Thymus (tissue), 11 donors: ENCODE results near the gene SLC26A5. TPM values are rescaled to one million over a fixed set of nuclear protein-coding genes. Genes with fewer than 3 reads are reported as not detected.

Experiments used
- DNase-seq, 9 donors: peaks; one replicate each; pipeline ENCODE4 v3.0.0-alpha.2; 2013; ENCODE audit warnings: low spot score in 9 of 9, low read depth in 6 of 9, missing footprints in 1 of 9
- H3K27ac ChIP-seq, 2 donors: one replicate each; pipeline ENCODE4 v1.5.1; 2013; ENCODE audit warnings: control low read depth in 1 of 2, low read depth in 1 of 2, low read length in 1 of 2, mild to moderate bottlenecking in 1 of 2, moderate library complexity in 1 of 2
- H3K27me3 ChIP-seq, 2 donors: one replicate each; pipeline ENCODE4 v1.5.1; 2013; ENCODE audit warnings: low read length in 1 of 2; ENCODE audit not compliant: control insufficient read depth in 2 of 2, insufficient read depth in 1 of 2
- H3K36me3 ChIP-seq, 2 donors: one replicate each; pipeline ENCODE4 v1.5.1; 2013; ENCODE audit warnings: low read length in 1 of 2, mild to moderate bottlenecking in 1 of 2, moderate library complexity in 1 of 2; ENCODE audit not compliant: control insufficient read depth in 2 of 2, insufficient read depth in 2 of 2
- H3K4me1 ChIP-seq, 2 donors: one replicate each; pipeline ENCODE4 v1.5.1; 2013; ENCODE audit warnings: low read length in 2 of 2; ENCODE audit not compliant: control insufficient read depth in 2 of 2, insufficient read depth in 2 of 2
- H3K4me3 ChIP-seq, 2 donors: one replicate each; pipeline ENCODE4 v1.5.1; 2013; ENCODE audit warnings: low read length in 2 of 2, control low read depth in 1 of 2, mild to moderate bottlenecking in 1 of 2
- H3K9me3 ChIP-seq, 2 donors: one replicate each; pipeline ENCODE4 v1.5.1; 2013; ENCODE audit warnings: low read length in 1 of 2, mild to moderate bottlenecking in 1 of 2; ENCODE audit not compliant: control insufficient read depth in 2 of 2, insufficient read depth in 1 of 2
- WGBS: extraction: QIAGEN DNeasy Blood & Tissue Kit; methylation state at CpG from one replicate; pipeline ENCODE4 v1.1.7; 2013; 5-methylcytosine and 5-hydroxymethylcytosine counted together
- polyA plus RNA-seq: library from polyadenylated mRNA; stranded (reverse); fragments of 200-250 nt; gene quantifications from one replicate; pipeline ENCODE4 v1.2.3, GENCODE V29; 2013
- total RNA-seq: library from RNA; stranded (reverse); fragments of 120-200 nt; gene quantifications from one replicate; pipeline ENCODE4 v1.2.4, GENCODE V29; 2013
- donor health status: healthy.

The SLC26A5 gene
- total and polyA plus RNA-seq, 2 donors: 0.05 to 0.07 TPM

- Histone ChIP-seq H3K4me3 (no peak overlapping the region), H3K9me3 (no peaks in the 10 kb centered on the region), H3K36me3 (no peaks in the 10 kb centered on the region), H3K27me3 (peaks cover 26 to 52% of the 10 kb centered on the region in 2 donors), H3K4me1 (peaks cover 0 to 7% of the 10 kb centered on the region in 2 donors), H3K27ac (no peak overlapping the region)
- 17% methylated on average over 17 of the region's 17 CpGs for WGBS
- DNase-seq: peak in 5 of 9 donors; percentile 4 to 40 (median 15)
Measured at GRCh38 chr7:103447073-103447960, 1.3 kb upstream of the SLC26A5 start.

- H3K4me3 ChIP-seq: peak overlapping the region in 1 of 2 donors; percentile 19
- H3K36me3 ChIP-seq: no peaks in the 10 kb centered on the region
- WGBS: 6% methylated on average over 48 of the region's 48 CpGs
- no peaks in the 10 kb centered on the region for H3K9me3 ChIP-seq
- peak in 1 of 9 donors; percentile 1 for DNase-seq
- H3K27me3 ChIP-seq: peaks cover 26 to 57% of the 10 kb centered on the region in 2 donors
- peaks cover 0 to 7% of the 10 kb centered on the region in 2 donors for H3K4me1 ChIP-seq
- no peak overlapping the region for H3K27ac ChIP-seq
Measured at GRCh38 chr7:103445228-103446048, 569 bp downstream of the SLC26A5 start.

DNA sequence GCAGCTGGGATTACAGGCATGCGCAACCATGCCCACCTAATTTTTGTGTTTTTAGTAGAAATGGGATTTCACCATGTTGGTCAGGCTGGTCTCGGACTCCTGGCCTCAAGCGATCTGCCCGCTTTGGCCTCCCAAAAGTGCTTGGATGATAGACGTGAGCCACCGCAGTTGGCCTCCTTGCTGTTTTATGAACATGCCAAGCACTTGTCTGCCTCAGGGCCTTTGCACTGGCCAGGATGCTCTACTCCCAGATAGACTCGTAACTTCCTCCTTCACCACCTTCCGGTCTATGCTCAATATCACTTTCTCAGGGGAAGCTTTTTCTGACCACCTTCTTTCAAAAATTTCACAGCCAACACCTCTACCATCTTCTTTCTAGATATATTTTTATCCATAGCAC lies 6.3 kb downstream of the SLC26A5 start:
- no peaks in the 10 kb centered on the region for H3K9me3 ChIP-seq
- peaks cover 0 to 29% of the 10 kb centered on the region in 2 donors for H3K27me3 ChIP-seq
- no peak overlapping the region for H3K27ac ChIP-seq
- no peak for DNase-seq
- no peaks in the 10 kb centered on the region for H3K4me1 ChIP-seq
- no peak overlapping the region for H3K4me3 ChIP-seq
- no peaks in the 10 kb centered on the region for H3K36me3 ChIP-seq
- whole genome bisulfite sequencing: 97% methylated on average over 8 of the region's 8 CpGs

DNA sequence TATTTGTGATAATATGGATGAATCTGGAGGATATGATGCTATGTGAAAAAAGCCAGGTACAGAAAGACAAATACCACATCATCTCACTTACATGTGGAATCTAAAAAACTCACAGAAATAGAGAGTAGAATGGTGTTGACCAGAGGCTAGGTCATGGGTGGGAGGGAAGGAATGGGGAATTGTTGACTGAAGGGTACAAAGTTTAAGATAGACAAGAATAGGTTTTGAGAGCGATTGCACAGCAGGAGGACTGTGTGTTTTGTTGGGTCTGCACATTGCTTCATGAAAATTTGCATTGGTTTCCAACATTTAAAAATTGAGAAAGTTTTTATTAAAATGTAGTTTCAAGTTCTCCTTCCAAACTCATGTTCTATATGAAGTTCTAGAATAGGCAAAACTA lies 8.4 kb downstream of the SLC26A5 start:
- Histone ChIP-seq H3K4me3 (no peak overlapping the region), H3K9me3 (no peaks in the 10 kb centered on the region), H3K36me3 (no peaks in the 10 kb centered on the region), H3K27ac (no peak overlapping the region), H3K4me1 (no peaks in the 10 kb centered on the region), H3K27me3 (peaks cover 0 to 9% of the 10 kb centered on the region in 2 donors)
- no peak for DNase-seq
- WGBS: 39% methylated on average over 1 of the region's 1 CpG

DNA sequence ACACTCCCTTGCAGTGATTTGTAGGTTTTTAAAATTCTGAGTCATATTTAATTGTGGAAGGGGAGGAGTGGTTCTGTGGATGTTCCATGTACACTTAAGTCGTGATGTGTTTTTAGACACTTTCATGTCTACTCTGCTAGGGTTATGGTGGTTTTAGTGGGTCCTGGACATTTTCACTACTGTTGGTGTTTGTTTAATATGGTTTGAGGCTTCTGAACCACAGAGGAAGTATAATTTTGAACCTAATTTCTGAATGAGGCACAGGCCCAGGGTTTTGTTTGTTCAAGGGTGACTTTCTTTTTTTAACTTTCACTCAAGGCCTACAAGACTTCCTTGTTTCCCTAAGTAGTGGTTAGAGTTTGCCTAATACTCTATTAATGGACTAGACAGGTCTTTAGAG lies 13.3 kb downstream of the SLC26A5 start:
- WGBS: 3% methylated on average over 1 of the region's 1 CpG
- H3K4me3 ChIP-seq: no peak overlapping the region
- H3K36me3 ChIP-seq: no peaks in the 10 kb centered on the region
- H3K4me1 ChIP-seq: no peaks in the 10 kb centered on the region
- DNase-seq: peak in 1 of 9 donors; percentile 7
- peaks cover 0 to 3% of the 10 kb centered on the region in 2 donors for H3K27me3 ChIP-seq
- H3K27ac ChIP-seq: no peak overlapping the region
- no peaks in the 10 kb centered on the region for H3K9me3 ChIP-seq

DNA sequence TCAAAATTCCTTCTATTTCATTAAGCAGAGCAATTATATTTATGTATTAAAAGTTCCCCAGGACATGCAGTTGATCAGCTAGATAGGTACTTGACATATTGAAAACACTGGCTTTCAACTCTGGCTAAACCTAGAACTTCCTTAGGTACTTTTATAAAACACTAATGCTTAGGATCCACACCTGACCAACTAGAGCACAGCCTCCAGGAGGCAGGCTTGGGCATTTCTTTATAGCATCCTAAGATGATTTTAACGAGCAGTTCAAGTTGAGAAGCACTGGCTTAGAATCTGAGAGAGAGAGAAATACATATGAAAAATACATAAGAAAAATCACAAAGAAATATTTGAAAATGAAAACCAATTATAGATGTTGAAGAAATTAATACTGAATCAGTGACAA lies 20.8 kb downstream of the SLC26A5 start:
- WGBS: 72% methylated on average over 1 of the region's 1 CpG
- no peaks in the 10 kb centered on the region for H3K27me3 ChIP-seq
- H3K27ac ChIP-seq: no peak overlapping the region
- H3K4me3 ChIP-seq: no peak overlapping the region
- DNase-seq: no peak
- no peaks in the 10 kb centered on the region for H3K9me3 ChIP-seq
- H3K36me3 ChIP-seq: no peaks in the 10 kb centered on the region
- no peaks in the 10 kb centered on the region for H3K4me1 ChIP-seq

DNA sequence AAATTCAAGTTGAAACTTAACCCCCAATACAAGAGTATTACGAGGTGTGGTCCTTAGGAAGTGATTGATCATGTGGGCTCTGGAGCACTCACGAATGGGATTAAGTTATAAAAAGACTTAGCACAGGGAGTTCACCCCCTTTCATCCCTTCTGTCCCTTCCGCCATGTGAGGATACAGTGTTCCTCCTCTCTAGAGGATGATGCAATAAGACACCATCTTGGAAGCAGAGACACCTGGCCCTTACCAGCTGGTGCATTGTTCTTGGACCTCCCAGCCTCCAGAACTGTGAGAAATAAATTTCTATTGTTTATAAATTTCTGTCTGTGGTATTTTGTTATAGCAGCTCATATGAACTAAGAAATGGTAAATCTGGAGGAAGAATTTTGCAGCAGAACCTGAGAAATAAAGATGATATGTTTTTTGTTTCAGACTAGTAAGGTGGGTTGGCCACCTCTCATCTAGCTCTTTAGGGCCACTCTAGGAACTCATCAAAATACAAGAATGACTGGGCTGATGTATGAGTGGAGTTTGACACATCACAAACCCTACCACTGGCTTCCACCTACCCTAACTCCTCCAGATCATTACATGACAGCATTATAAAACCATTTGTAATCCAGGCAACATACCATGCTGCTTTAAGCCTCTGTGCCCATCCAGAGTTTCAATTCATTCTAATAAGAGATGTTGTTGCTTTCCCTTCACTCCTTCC lies 22.4 kb downstream of the SLC26A5 start:
- Histone ChIP-seq H3K4me1 (no peaks in the 10 kb centered on the region), H3K27ac (no peak overlapping the region), H3K4me3 (no peak overlapping the region), H3K36me3 (no peaks in the 10 kb centered on the region), H3K27me3 (no peaks in the 10 kb centered on the region), H3K9me3 (no peaks in the 10 kb centered on the region)
- no peak for DNase-seq
- 92% methylated on average over 3 of the region's 3 CpGs for WGBS

GRCh38 chr7:103420857-103421384 lies 25.1 kb downstream of the SLC26A5 start:
- WGBS: 97% methylated on average over 5 of the region's 5 CpGs
- H3K4me3 ChIP-seq: no peak overlapping the region

More at GRCh38 chr7:103420857-103421384, 25.1 kb downstream of the SLC26A5 start:
- Histone ChIP-seq H3K27ac (no peak overlapping the region), H3K36me3 (no peaks in the 10 kb centered on the region), H3K4me1 (no peaks in the 10 kb centered on the region), H3K9me3 (no peaks in the 10 kb centered on the region), H3K27me3 (no peaks in the 10 kb centered on the region)
- no peak for DNase-seq
